Loucy (cell line): ENCODE data around the gene KEAP1.

ENCODE experiments used
- H2AFZ ChIP-seq: fragments of 200-600 bp; sonication (generic); 2 replicates; pipeline ENCODE4 v1.6.0; 2016; ENCODE audit warnings: antibody characterized with exemption, mild to moderate bottlenecking, low read length, moderate library complexity
- H3F3A ChIP-seq: fragments of 200-600 bp; 2 replicates; pipeline ENCODE4 v1.6.0; 2016; ENCODE audit warnings: antibody characterized with exemption, low read depth, mild to moderate bottlenecking
- H3K27me3 ChIP-seq: fragments of 200-600 bp; sonication (generic); 2 replicates; pipeline ENCODE4 v1.6.1; 2014; ENCODE audit warnings: low read length, mild to moderate bottlenecking; ENCODE audit not compliant: insufficient read depth, poor library complexity, severe bottlenecking
- H3K36me3 ChIP-seq: fragments of 200-600 bp; sonication (generic); 2 replicates; pipeline ENCODE4 v1.6.1; 2016; ENCODE audit warnings: low read length; ENCODE audit not compliant: insufficient read depth
- H3K4me1 ChIP-seq: fragments of 200-600 bp; sonication (generic); 2 replicates; pipeline ENCODE4 v1.5.1; 2014; ENCODE audit warnings: low read length, mild to moderate bottlenecking; ENCODE audit not compliant: insufficient read depth, poor library complexity, severe bottlenecking
- H3K4me2 ChIP-seq: fragments of 200-600 bp; sonication (generic); 2 replicates; pipeline ENCODE4 v1.6.0; 2014; ENCODE audit warnings: antibody characterized with exemption, low read length, low read depth, mild to moderate bottlenecking; ENCODE audit not compliant: poor library complexity, severe bottlenecking
- H3K4me3 ChIP-seq: fragments of 200-600 bp; sonication (generic); 2 replicates; pipeline ENCODE4 v1.5.1; 2014; ENCODE audit warnings: low read length, mild to moderate bottlenecking, mixed read lengths; ENCODE audit not compliant: poor library complexity, severe bottlenecking
- H3K79me2 ChIP-seq: fragments of 200-600 bp; sonication (generic); 2 replicates; pipeline ENCODE4 v1.6.1; 2014; ENCODE audit warnings: low read length; ENCODE audit not compliant: insufficient read depth
- H3K9ac ChIP-seq: fragments of 200-600 bp; sonication (generic); 2 replicates; pipeline ENCODE4 v1.6.0; 2014; ENCODE audit warnings: mild to moderate bottlenecking, low read depth, low read length, moderate library complexity; ENCODE audit not compliant: poor library complexity, severe bottlenecking
- H3K9me2 ChIP-seq: fragments of 200-600 bp; sonication (generic); replicated peaks from 2 replicates; pipeline ENCODE4 v1.6.1; 2016; ENCODE audit warnings: low read depth, low read length, mixed read lengths
- H3K9me3 ChIP-seq: fragments of 200-600 bp; sonication (generic); 2 replicates; pipeline ENCODE4 v1.6.1; 2014; ENCODE audit warnings: mild to moderate bottlenecking, antibody characterized with exemption, low read length, low read depth; ENCODE audit not compliant: insufficient read depth
- H4K20me1 ChIP-seq: fragments of 200-600 bp; sonication (generic); 2 replicates; pipeline ENCODE4 v1.6.0; 2014; ENCODE audit warnings: antibody characterized with exemption, low read length, mild to moderate bottlenecking; ENCODE audit not compliant: insufficient read depth, poor library complexity, severe bottlenecking
- EZH2phosphoT487 ChIP-seq: fragments of 200-600 bp; IDR thresholded peaks from 2 replicates; pipeline ENCODE4 v1.6.1; 2018; ENCODE audit warnings: antibody characterized with exemption, mild to moderate bottlenecking, moderate library complexity, borderline replicate concordance
- TF ChIP-seq, protein P1 (sequence below): fragments of 200-600 bp; sonication (generic); conservative IDR thresholded peaks from 2 replicates; pipeline ENCODE4 v1.5.1; 2014; ENCODE audit warnings: mild to moderate bottlenecking, antibody characterized with exemption, low read length

The KEAP1 gene

DNA sequence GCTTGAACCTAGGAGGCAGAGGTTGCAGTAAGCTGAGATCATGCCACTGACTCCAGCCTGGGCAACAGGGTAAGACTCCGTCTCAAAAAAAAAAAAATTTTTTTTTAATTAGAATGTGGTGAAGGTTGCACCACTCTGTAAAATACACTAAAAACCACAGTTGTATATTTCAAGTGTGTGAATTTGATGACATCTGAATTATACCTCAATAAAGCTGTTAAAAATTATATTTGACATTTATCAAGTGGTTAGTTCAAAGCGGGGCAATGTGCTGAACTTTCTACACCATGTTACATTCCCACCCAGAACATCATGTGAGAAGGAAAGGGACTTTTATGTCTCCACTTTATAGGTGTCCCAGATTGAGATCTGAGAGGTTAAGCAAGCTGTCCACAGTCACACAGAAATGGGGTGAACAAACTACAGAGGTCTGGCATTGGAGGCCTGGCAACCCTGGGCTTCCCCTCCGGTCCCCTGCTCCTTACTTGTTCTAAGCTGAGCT, 20.0 kb upstream of the KEAP1 start:
- Histone ChIP-seq H3K27me3 (no peaks in the 10 kb centered on the region), H3K36me3 (no peaks in the 10 kb centered on the region)

DNA sequence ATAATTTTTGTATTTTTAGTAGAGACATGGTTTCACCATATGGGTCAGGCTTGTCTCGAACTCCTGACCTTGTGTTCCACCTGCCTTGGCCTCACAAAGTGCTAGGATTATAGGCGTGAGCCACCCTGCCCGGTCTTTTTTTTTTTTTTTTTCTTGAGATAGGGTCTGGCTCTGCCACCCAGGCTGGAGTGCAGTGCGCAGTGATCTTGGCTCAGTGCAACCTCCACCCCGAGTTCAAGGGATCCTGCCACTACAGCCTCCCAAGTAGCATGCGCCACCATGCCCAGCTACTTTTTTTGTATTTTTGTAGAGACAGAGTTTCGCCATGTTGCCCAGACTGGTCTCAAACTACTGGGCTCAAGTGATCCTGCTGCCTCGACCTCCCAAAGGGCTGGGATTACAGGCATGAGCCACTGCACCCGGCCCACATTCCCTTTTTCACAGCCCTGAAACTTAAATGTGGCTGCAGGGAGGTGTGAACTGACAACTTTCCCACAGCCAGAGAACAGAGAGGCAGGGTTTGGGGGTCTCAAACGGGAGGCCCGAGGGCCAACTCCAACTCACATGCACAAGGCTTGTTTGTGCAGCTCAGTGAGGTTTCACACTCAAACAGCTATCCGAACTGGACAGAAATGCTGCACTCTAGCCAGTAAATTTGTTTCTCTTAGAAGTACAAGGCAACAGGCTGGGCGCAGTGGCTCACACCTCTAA, 18.5 kb upstream of the KEAP1 start:
- Histone ChIP-seq H3K4me1 (peaks cover 3% of the 10 kb centered on the region), H4K20me1 (no peaks in the 10 kb centered on the region), H3K9ac (no peak overlapping the region), H3F3A (no peaks in the 10 kb centered on the region), H3K4me3 (no peak overlapping the region), H3K36me3 (no peaks in the 10 kb centered on the region), H3K27me3 (no peaks in the 10 kb centered on the region), H3K79me2 (no peaks in the 10 kb centered on the region), H3K9me3 (no peaks in the 10 kb centered on the region), H3K4me2 (no peak overlapping the region), H2AFZ (no peak overlapping the region), H3K9me2 (no peaks in the 10 kb centered on the region)
- TF ChIP-seq EZH2phosphoT487: no peak
- TF ChIP-seq, protein P1, sequence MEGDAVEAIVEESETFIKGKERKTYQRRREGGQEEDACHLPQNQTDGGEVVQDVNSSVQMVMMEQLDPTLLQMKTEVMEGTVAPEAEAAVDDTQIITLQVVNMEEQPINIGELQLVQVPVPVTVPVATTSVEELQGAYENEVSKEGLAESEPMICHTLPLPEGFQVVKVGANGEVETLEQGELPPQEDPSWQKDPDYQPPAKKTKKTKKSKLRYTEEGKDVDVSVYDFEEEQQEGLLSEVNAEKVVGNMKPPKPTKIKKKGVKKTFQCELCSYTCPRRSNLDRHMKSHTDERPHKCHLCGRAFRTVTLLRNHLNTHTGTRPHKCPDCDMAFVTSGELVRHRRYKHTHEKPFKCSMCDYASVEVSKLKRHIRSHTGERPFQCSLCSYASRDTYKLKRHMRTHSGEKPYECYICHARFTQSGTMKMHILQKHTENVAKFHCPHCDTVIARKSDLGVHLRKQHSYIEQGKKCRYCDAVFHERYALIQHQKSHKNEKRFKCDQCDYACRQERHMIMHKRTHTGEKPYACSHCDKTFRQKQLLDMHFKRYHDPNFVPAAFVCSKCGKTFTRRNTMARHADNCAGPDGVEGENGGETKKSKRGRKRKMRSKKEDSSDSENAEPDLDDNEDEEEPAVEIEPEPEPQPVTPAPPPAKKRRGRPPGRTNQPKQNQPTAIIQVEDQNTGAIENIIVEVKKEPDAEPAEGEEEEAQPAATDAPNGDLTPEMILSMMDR: no peak

More for the DNA sequence above, 20.0 kb upstream of the KEAP1 start:
- TF ChIP-seq EZH2phosphoT487: no peak
- TF ChIP-seq, protein P1: no peak
- Histone ChIP-seq H2AFZ (no peak overlapping the region), H3K79me2 (no peaks in the 10 kb centered on the region), H3K9me3 (no peaks in the 10 kb centered on the region), H3K4me2 (no peak overlapping the region), H4K20me1 (no peaks in the 10 kb centered on the region), H3K4me3 (no peak overlapping the region), H3K9me2 (no peaks in the 10 kb centered on the region), H3F3A (no peaks in the 10 kb centered on the region), H3K9ac (no peak overlapping the region), H3K4me1 (no peaks in the 10 kb centered on the region)

DNA sequence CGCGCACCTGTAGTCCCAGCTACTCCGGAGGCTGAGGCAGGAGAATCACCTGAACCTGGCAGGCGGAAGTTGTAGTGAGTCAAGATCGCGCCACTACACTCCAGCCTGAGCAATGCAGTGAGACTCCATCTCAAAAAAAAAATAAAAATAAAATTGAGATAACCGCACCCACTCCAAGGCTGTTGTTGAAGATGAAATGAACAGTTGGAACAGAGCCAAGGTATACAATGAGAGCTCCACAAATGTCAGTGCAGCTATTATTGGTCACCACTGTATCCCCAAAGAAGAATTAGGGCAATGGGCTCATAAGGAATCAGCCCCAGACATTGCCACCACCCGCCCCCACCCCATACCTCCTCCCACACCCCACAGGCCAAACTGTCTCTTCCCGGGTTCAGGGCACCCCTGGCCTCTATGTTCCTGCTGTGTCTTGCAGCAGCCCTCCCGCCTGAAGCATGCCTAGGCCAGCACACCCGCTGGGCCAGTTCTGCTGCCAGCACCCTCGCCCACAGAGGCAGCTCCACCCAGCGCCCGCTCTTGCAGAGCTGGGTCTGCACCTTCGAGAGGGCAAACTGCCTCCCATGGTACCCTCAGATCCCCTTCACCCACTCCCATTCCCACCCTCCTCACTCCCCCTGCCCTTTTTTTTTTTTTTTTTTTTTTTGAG, 17.6 kb upstream of the KEAP1 start:
- Histone ChIP-seq H3K4me1 (peaks cover 4% of the 10 kb centered on the region), H3K9ac (no peak overlapping the region), H3K36me3 (no peaks in the 10 kb centered on the region), H2AFZ (no peak overlapping the region), H3F3A (no peaks in the 10 kb centered on the region), H4K20me1 (no peaks in the 10 kb centered on the region), H3K9me2 (no peaks in the 10 kb centered on the region), H3K79me2 (no peaks in the 10 kb centered on the region), H3K9me3 (no peaks in the 10 kb centered on the region), H3K4me3 (no peak overlapping the region), H3K4me2 (no peak overlapping the region), H3K27me3 (no peaks in the 10 kb centered on the region)
- TF ChIP-seq EZH2phosphoT487: no peak
- TF ChIP-seq, protein P1: no peak
